Renal pelvis (tissue), 4 donors: ENCODE measurements around the gene PHLPP1. TPM values are rescaled to one million over a fixed set of nuclear protein-coding genes. Genes with fewer than 3 reads are reported as not detected.

Experiments used
- DNase-seq: peaks from one replicate; pipeline ENCODE4 v3.0.0-alpha.2; 2013
- polyA plus RNA-seq, 3 donors: library from polyadenylated mRNA; unstranded; fragments of 120-200 nt; gene quantifications; one replicate each; pipeline ENCODE4 v1.2.1, GENCODE V29; 2013; ENCODE audit not compliant: insufficient read length in 3 of 3

PHLPP1 gene
- polyA plus RNA-seq, 3 donors = 15.3 to 17.9 (median 16.9) TPM

- no peak for DNase-seq
These were observed 287.0 kb downstream of the PHLPP1 start for GRCh38 chr18:63002305-63002704.

DNA sequence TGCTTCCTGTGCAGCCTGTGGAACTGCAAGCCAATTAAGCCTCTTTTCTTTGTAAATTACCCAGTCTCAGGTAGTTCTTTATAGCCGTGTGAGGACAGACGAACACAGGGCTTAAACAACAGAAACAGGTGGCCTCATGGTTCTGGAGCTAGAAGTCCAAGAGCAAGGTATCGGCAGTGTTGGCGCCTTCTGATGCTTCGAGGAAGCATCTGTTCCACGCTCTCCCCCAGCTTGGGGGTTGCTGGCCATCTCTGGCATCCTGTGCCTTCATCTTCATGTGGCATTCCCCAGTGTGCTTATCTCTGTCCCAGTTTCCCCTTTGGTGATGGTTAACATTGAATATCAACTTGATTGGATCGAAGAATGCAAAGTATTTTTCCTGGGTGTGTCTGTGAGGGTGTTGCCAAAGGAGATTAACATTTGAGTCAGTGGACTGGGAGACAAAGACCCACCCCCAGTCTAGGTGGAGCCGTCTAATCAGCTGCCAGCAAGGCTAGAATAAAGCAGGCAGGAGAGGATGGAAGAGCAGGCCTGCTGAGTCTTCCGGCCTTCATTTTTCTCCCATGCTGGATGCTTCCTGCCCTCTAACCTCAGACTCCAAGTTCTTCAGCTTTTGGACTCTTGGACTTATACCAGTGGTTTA lies 287.6 kb downstream of the PHLPP1 start:
- DNase-seq = no peak

DNA sequence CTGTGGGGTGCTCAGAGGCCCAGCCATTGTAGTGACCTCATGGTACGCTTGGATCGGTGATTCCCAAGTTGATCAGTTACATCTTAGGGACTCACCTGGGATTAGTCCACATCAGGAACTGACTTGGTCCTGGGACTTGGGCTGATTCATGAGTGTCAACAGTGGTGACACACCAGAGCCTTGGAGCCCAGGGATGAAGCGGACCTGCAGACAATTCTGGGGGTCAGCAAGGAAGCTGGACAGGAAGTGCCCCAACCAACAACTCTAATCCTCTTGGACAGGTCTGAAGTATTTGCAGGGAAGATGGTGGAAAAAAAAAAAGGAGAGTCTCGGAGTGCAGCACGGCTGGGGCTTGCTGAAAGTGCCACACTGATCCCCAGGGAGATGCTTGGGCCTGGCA lies 288.6 kb downstream of the PHLPP1 start:
- DNase-seq = no peak

DNA sequence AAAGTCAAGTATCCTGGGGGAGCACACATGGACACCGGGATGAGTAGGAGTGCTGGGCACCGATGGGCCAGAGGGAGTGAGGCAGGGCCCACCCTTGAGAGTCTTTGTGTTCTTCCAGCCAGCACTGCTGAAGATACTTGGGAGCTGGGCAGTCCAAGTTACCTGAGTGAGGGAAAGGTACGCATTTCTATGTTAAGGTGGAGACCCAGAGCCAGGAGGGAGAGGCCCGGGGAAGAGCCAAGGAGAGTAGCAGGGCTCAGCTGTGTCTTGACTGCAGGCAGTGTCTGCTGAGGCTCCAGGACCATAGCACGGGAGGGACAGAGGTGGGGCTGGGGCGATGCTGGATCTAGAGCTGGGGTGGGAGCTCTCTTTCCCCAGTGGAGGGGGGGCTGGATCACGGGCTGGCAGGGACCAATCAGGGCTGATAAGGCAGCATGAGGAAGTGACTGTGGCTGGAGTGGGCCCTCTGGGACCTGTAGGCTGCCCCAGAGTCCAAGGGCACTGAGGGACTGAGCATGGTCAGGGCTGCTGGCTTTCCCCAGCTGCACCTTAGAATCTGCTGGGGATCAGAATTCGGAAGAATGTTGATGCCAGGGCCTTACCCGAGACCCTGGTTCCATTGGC lies 289.2 kb downstream of the PHLPP1 start:
- no peak for DNase-seq

DNA sequence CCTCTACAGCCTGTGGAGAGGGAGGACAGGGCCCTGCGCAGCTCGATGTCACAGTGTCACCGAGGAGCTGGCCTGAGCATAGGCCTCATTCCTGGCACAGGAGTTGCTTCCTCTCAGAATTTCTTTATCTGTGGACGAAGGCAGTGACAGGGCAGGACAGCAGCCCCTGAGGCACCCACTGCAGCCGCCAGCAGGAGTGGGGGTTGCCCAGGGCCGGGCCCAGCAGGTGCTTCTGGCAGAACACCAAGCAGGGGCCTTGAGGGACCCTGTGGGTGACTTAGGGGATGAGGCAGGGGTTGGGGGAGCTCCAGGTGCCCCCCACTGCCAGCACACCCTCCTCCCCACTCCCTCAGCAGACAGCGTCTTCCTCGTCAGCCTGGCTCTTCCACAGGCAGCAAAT lies 290.0 kb downstream of the PHLPP1 start:
- DNase-seq = no peak

DNA sequence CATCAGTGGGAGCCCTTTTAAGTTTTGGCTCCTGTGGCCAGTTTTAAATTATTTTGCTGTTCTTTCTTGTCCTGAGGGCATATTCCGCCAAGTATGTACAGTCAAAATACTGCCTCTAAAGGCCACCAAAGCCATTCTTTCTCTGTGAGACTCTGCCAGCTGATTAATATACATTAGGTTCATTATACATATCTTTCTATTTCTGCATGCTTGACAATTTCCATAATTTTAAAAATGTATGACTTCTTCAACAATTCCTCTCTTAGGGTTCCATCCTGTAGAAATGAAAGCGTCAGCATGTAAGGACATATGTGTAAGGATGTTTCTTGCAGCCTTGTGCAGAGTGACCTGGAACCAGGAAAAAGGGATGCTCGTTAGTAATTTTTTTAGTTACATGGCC lies 291.9 kb downstream of the PHLPP1 start:
- no peak for DNase-seq

DNA sequence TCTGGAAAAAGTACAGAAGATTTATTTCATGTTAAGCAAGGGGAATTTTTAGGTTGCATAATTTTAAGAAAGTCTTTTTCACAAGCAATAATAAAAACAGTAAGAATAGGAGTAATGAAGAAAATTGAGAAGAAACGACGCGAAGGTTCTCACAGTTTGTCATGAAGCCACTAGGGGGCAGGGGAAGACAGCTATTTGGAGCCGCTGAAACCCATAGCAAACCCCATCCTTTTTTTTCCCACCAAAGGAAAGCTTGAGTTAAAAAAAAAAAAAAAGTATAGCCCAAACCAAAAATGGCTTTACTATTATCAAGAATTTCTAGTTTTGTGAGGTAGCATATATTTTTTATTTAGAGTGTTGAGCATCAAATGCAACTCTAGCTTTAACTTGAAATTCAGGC lies 300.9 kb downstream of the PHLPP1 start:
- DNase-seq = peak; percentile 74

- no peak for DNase-seq
These were observed 301.7 kb downstream of the PHLPP1 start for GRCh38 chr18:63017076-63017475.

- DNase-seq = no peak
These were observed 302.6 kb downstream of the PHLPP1 start for GRCh38 chr18:63017977-63018376.

DNA sequence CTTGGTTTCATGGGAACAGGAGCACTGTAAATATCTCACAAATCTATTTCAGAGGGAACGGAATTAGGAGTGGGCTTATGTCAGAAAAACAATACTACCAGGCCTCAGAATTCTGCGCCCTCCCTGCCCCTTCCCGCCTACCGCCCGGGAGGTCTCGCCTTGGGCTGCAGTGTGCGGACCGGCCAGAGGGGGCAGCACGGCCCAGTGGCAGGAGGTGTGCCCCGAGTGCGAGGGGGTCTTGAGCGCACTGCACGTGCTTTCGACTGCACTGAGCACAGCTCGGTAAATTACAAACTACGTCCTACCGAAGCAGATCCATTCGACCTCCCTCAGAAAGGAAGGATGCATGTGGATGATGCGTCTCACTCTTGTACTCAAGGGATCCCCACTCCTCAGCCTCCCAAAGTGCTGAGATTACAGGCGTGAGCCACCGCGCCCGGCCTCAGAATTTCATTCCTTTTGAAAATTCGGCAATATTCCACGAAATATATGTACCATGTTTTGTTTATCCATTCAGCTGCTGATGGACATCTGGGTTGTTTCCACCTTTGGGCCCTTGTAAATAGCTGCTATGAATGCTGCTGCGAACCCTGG lies 307.2 kb downstream of the PHLPP1 start:
- no peak for DNase-seq

GRCh38 chr18:63025251-63026090 lies 310.1 kb downstream of the PHLPP1 start:
- peak; percentile 20 for DNase-seq

- DNase-seq = no peak
These were observed 313.0 kb downstream of the PHLPP1 start for GRCh38 chr18:63028380-63028779.

Other genes starting within 250 kb of the PHLPP1 start
- gene ZCCHC2, start 192.5 kb upstream of the PHLPP1 start, polyA plus RNA-seq = 10 to 100 TPM; 12.7 to 18.6 (median 17.5) TPM